Astrocyte (in vitro differentiated cells and primary cell): ENCODE measurements around the gene RAP2B. TPM values are rescaled to one million over a fixed set of nuclear protein-coding genes. Genes with fewer than 3 reads are reported as not detected.

Source experiments
- DNase-seq: peaks from one replicate; pipeline ENCODE4 v3.0.0-alpha.2; 2010; ENCODE audit warnings: low read depth
- FAIRE-seq: peaks from 2 replicates; lab custom pipeline; 2011; peaks lifted over from hg19 to GRCh38; lab: Jason Lieb, UNC
- H2AFZ ChIP-seq: 2 replicates; pipeline ENCODE4 v1.6.0; 2012; ENCODE audit warnings: low read depth, low read length, inconsistent platforms
- H3K27ac ChIP-seq: 2 replicates; pipeline ENCODE4 v1.5.1; 2011; ENCODE audit warnings: low read depth, low read length, inconsistent platforms
- H3K27me3 ChIP-seq: 2 replicates; pipeline ENCODE4 v1.6.0; 2011; ENCODE audit warnings: low read length, inconsistent platforms; ENCODE audit not compliant: insufficient read depth
- H3K36me3 ChIP-seq: 2 replicates; pipeline ENCODE4 v1.5.1; 2011; ENCODE audit warnings: low read length, inconsistent platforms; ENCODE audit not compliant: insufficient read depth
- H3K4me1 ChIP-seq: 2 replicates; pipeline ENCODE4 v1.5.1; 2011; ENCODE audit warnings: low read length, inconsistent platforms; ENCODE audit not compliant: insufficient read depth
- H3K4me2 ChIP-seq: 2 replicates; pipeline ENCODE4 v1.6.0; 2012; ENCODE audit warnings: low read length, inconsistent platforms
- H3K4me3 ChIP-seq: 2 replicates; pipeline ENCODE4 v1.5.1; 2011; ENCODE audit warnings: low read depth, mild to moderate bottlenecking, low read length, inconsistent platforms; ENCODE audit not compliant: insufficient read depth
- H3K79me2 ChIP-seq: 2 replicates; pipeline ENCODE4 v1.6.0; 2012; ENCODE audit warnings: mild to moderate bottlenecking, low read length, inconsistent platforms; ENCODE audit not compliant: insufficient read depth
- H3K9ac ChIP-seq: 2 replicates; pipeline ENCODE4 v1.6.0; 2012; ENCODE audit warnings: mild to moderate bottlenecking, low read length, inconsistent platforms
- H3K9me3 ChIP-seq: 2 replicates; pipeline ENCODE4 v1.5.1; 2012; ENCODE audit warnings: low read depth, mild to moderate bottlenecking, low read length, inconsistent platforms; ENCODE audit not compliant: insufficient read depth
- H4K20me1 ChIP-seq: 2 replicates; pipeline ENCODE4 v1.6.0; 2012; ENCODE audit warnings: low read length, inconsistent platforms; ENCODE audit not compliant: insufficient read depth
- H3K27ac Mint-ChIP-seq: one replicate; pipeline ENCODE4 v1.8.0; 2021; ENCODE audit warnings: mild to moderate bottlenecking, mixed read lengths; ENCODE audit not compliant: unreplicated experiment
- H3K27me3 Mint-ChIP-seq: one replicate; pipeline ENCODE4 v1.8.0; 2021; ENCODE audit warnings: low read depth, mixed read lengths; ENCODE audit not compliant: unreplicated experiment
- H3K36me3 Mint-ChIP-seq: one replicate; pipeline ENCODE4 v1.8.0; 2021; ENCODE audit warnings: low read depth, mixed read lengths; ENCODE audit not compliant: unreplicated experiment
- H3K4me1 Mint-ChIP-seq: one replicate; pipeline ENCODE4 v1.8.0; 2021; ENCODE audit warnings: low read depth, mixed read lengths; ENCODE audit not compliant: unreplicated experiment
- H3K4me3 Mint-ChIP-seq: one replicate; pipeline ENCODE4 v1.8.0; 2021; ENCODE audit warnings: mild to moderate bottlenecking, moderate library complexity, mixed read lengths; ENCODE audit not compliant: unreplicated experiment
- H3K9me3 Mint-ChIP-seq: one replicate; pipeline ENCODE4 v1.8.0; 2021; ENCODE audit warnings: mild to moderate bottlenecking, mixed read lengths; ENCODE audit not compliant: unreplicated experiment
- CTCF ChIP-seq: IDR thresholded peaks from 2 replicates; pipeline ENCODE4 v1.5.1; 2011; ENCODE audit warnings: low read depth, mild to moderate bottlenecking, inconsistent platforms, low read length, moderate library complexity; ENCODE audit not compliant: insufficient read depth
- EZH2 ChIP-seq: IDR thresholded peaks from 2 replicates; pipeline ENCODE4 v1.6.1; 2012; ENCODE audit warnings: mild to moderate bottlenecking, low read length, inconsistent platforms; ENCODE audit not compliant: insufficient read depth
- total RNA-seq: library from RNA; stranded (reverse); gene quantifications from 2 replicates; pipeline ENCODE4 v1.2.1, GENCODE V29; 2021

The RAP2B gene
- total RNA-seq, 1 donor from 2014 or later: 45.4 TPM

- H3K9ac ChIP-seq: no peak overlapping the region
- TF ChIP-seq EZH2: no peak
- TF ChIP-seq CTCF: no peak
- no peaks in the 10 kb centered on the region for H3K79me2 ChIP-seq
- H3K4me3 Mint-ChIP-seq: no peak overlapping the region
- no peaks in the 10 kb centered on the region for H3K36me3 ChIP-seq
- H3K27me3 ChIP-seq: no peaks in the 10 kb centered on the region
- peaks cover 41% of the 10 kb centered on the region for H3K4me1 Mint-ChIP-seq
- H3K36me3 Mint-ChIP-seq: no peaks in the 10 kb centered on the region
- H3K4me3 ChIP-seq: no peak overlapping the region
- FAIRE-seq (peak; percentile 88), DNase-seq (peak; percentile 53)
- H3K9me3 ChIP-seq: no peaks in the 10 kb centered on the region
- no peaks in the 10 kb centered on the region for H3K27me3 Mint-ChIP-seq
- H3K4me2 ChIP-seq: peak overlapping the region; percentile 41
- peak overlapping the region; percentile 35 for H3K27ac ChIP-seq
- H2AFZ ChIP-seq: no peak overlapping the region
- H4K20me1 ChIP-seq: no peaks in the 10 kb centered on the region
- H3K9me3 Mint-ChIP-seq: peaks cover 3% of the 10 kb centered on the region
- H3K4me1 ChIP-seq: peaks cover 19% of the 10 kb centered on the region
- H3K27ac Mint-ChIP-seq: peak overlapping the region; percentile 91
Measured at GRCh38 chr3:153144779-153145178, 17.2 kb upstream of the RAP2B start.

GRCh38 chr3:153145454-153145853, 16.6 kb upstream of the RAP2B start:
- Histone ChIP-seq H4K20me1 (no peaks in the 10 kb centered on the region), H3K4me3 (no peak overlapping the region), H2AFZ (no peak overlapping the region), H3K4me2 (peak overlapping the region; percentile 41), H3K36me3 (no peaks in the 10 kb centered on the region), H3K27ac (peak overlapping the region; percentile 35), H3K9me3 (no peaks in the 10 kb centered on the region), H3K79me2 (no peaks in the 10 kb centered on the region), H3K27me3 (no peaks in the 10 kb centered on the region), H3K9ac (no peak overlapping the region), H3K4me1 (peaks cover 19% of the 10 kb centered on the region)
- peaks cover 38% of the 10 kb centered on the region for H3K4me1 Mint-ChIP-seq
- TF ChIP-seq CTCF (no peak), EZH2 (no peak)
- H3K9me3 Mint-ChIP-seq: peaks cover 3% of the 10 kb centered on the region
- H3K27me3 Mint-ChIP-seq: no peaks in the 10 kb centered on the region
- H3K36me3 Mint-ChIP-seq: no peaks in the 10 kb centered on the region
- peak overlapping the region; percentile 91 for H3K27ac Mint-ChIP-seq
- peak; percentile 47 for FAIRE-seq
- no peak overlapping the region for H3K4me3 Mint-ChIP-seq
- DNase-seq: no peak

GRCh38 chr3:153146191-153147053, 15.6 kb upstream of the RAP2B start:
- H3K27me3 Mint-ChIP-seq: no peaks in the 10 kb centered on the region
- peaks cover 16% of the 10 kb centered on the region for H3K4me1 ChIP-seq
- FAIRE-seq: no peak

More at GRCh38 chr3:153146191-153147053, 15.6 kb upstream of the RAP2B start:
- TF ChIP-seq EZH2 (no peak), CTCF (no peak)
- Histone ChIP-seq H3K27ac (no peak overlapping the region), H3K9me3 (no peaks in the 10 kb centered on the region), H3K79me2 (no peaks in the 10 kb centered on the region), H3K4me3 (no peak overlapping the region), H3K27me3 (no peaks in the 10 kb centered on the region), H4K20me1 (no peaks in the 10 kb centered on the region), H3K36me3 (no peaks in the 10 kb centered on the region), H3K4me2 (no peak overlapping the region), H3K9ac (no peak overlapping the region), H2AFZ (no peak overlapping the region)
- DNase-seq: no peak
- Mint-ChIP-seq H3K36me3 (no peaks in the 10 kb centered on the region), H3K4me3 (no peak overlapping the region), H3K4me1 (peaks cover 35% of the 10 kb centered on the region), H3K27ac (no peak overlapping the region), H3K9me3 (peaks cover 3% of the 10 kb centered on the region)
